GM12873 (cell line): ENCODE data around the gene CDCP1.

ENCODE experiments used
- TF ChIP-seq, protein P1 (sequence below): IDR thresholded peaks from 2 replicates; pipeline ENCODE4 v1.5.1; 2012; ENCODE audit warnings: low read depth, mild to moderate bottlenecking, moderate library complexity, low read length, control low read depth; ENCODE audit not compliant: insufficient read depth; ENCODE audit errors: missing control alignments

Gene CDCP1

GRCh38 chr3:45106874-45107273, 39.3 kb downstream of the CDCP1 start:
- TF ChIP-seq, protein P1, sequence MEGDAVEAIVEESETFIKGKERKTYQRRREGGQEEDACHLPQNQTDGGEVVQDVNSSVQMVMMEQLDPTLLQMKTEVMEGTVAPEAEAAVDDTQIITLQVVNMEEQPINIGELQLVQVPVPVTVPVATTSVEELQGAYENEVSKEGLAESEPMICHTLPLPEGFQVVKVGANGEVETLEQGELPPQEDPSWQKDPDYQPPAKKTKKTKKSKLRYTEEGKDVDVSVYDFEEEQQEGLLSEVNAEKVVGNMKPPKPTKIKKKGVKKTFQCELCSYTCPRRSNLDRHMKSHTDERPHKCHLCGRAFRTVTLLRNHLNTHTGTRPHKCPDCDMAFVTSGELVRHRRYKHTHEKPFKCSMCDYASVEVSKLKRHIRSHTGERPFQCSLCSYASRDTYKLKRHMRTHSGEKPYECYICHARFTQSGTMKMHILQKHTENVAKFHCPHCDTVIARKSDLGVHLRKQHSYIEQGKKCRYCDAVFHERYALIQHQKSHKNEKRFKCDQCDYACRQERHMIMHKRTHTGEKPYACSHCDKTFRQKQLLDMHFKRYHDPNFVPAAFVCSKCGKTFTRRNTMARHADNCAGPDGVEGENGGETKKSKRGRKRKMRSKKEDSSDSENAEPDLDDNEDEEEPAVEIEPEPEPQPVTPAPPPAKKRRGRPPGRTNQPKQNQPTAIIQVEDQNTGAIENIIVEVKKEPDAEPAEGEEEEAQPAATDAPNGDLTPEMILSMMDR, result no peak

DNA sequence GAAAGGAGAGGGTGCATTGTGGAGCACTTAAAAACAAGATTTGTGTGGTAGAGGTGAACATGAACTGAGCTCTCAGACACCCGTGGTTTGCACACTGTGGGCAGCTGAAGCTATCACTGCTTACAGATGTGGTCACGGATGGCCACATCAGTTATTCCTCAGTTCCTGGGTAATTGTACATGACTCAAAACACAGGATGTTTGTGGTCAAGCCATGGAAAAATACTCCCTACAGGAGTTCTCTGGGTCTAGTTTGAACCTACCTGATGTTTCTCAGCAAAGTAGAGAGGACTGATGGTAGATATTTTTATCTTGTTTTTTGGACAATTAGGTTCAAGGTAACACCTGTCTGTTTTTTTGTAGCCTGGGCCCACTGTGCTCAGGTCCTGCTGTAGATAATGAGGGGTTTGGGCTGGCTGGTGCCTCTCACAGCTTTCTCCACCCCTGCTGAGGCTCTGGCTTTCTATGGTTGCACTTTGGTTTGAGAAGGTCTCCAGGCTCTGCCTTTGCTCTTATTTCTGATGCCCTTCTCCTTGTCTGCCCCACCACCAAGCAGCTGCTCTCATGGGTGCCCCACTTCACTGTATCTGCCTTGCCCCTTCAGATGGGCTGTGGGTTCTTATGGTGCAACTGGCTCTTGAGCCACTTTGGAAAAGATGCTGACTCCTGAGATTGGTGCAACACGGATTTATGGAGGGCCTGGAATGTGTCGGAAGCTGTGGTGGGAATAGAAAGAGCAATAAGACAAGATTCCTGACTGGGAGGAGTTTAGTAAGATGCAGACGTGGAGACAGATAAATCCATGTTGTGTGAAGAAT, 40.1 kb downstream of the CDCP1 start:
- TF ChIP-seq, protein P1, result no peak

DNA sequence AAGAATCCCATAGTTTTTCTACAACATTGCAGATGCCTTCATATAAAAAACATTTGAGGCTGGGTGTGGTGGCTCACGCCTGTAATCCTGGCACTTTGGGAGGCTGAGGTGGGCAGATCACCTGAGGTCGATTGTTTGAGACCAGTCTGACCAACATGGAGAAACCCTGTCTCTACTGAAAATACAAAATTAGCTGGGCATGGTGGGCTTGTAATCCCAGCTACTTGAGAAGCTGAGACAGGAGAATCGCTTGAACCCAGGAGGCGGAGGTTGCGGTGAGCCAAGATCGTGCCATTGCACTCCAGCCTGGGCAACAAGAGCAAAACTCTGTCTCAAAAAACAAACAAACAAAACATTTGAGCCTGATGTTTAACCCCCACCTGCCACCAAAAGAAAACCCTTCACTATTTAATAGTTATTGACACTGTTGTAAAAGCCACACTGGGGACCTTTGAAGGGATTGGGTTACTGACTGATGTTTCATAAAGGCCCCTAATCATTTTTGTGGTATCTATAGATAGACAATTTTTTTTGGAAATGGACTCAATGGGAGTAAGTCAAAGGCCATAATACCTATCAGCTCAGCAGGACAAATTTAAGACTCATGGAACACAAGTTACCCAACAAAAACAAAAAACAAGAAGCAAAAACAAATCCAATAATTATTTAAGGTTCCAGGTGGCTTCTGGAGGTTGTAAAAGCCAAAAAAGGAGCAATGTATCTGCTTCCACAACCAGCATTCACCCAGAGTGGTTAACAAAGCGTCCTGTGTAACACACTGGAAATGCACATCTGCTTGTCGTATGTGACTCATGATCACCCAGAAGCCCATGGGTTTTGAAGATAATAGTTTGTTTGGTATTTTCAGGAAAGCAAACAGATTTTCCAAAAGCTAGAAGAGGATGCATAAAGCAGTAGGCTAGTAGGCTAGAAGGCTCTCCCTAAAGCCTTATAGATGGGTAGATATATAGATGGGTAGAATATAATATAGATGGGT, 41.2 kb downstream of the CDCP1 start:
- TF ChIP-seq, protein P1, result no peak

GRCh38 chr3:45103753-45104714, 42.1 kb downstream of the CDCP1 start:
- TF ChIP-seq, protein P1, result no peak

DNA sequence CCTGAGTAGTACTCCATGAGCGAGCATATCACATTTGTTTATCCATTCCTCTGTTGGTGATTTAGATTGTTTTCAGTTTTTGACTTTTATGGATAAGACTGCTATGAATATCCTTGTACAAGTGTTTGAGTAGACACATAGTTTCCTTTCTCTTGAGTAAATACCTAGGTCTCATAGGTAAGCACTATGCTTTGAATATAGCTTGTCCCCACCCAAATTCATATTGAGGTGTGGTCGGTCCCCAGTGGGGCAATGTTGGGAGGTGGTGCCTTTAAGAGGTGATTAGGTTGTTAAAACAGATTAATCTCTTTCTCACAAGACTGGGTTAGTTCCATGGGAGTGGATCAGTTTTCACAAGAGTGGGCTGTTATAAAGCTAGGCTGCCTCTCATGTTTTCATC, 42.8 kb downstream of the CDCP1 start:
- TF ChIP-seq, protein P1, result no peak

GRCh38 chr3:45100981-45101407, 45.2 kb downstream of the CDCP1 start:
- TF ChIP-seq, protein P1, result no peak
